ENCODE measurements around the gene ATP2A2. TPM values are rescaled to one million over a fixed set of nuclear protein-coding genes. Genes with fewer than 3 reads are reported as not detected.

ATP2A2 gene
- total RNA-seq, 1 experiment from 2014 or later: 239 TPM

GRCh38 chr12:110307372-110307771 lies 26.3 kb downstream of the ATP2A2 start:
- Histone ChIP-seq H2AFZ (ENCODE audit: low read depth, low read length, poor library complexity, severe bottlenecking) (no peak overlapping the region), H3K4me2 (ENCODE audit: low read length) (no peak overlapping the region), H3K9me3 (ENCODE audit: control insufficient read depth in 1 of 2, insufficient read depth in 1 of 2, low read depth in 1 of 2, low read length in 2 of 2) (no peaks in the 10 kb centered on the region), H3K4me3 (replicated peaks in 1 of 2; ENCODE audit: low read depth in 1 of 2, low read length in 2 of 2) (no peak overlapping the region), H3K27ac (ENCODE audit: low read depth, low read length) (no peak overlapping the region), H3K79me2 (ENCODE audit: insufficient read depth, low read length) (peaks cover 100% of the 10 kb centered on the region), H4K20me1 (ENCODE audit: insufficient read depth) (peaks cover 48% of the 10 kb centered on the region; the same call in 1 of the 2 replicates), H3K9me2 (ENCODE audit: insufficient read depth) (no peaks in the 10 kb centered on the region), H3K4me1 (ENCODE audit: control insufficient read depth in 1 of 2, insufficient read depth in 2 of 2, low read length in 2 of 2) (0 out of 4 replicates have a peak, but pooled peaks cover 0 to 6% of the 10 kb centered on the region in 2 experiments), H3K27me3 (ENCODE audit: insufficient read depth, low read length) (no peaks in the 10 kb centered on the region), H3K9ac (ENCODE audit: low read length) (no peak overlapping the region), H3K36me3 (ENCODE audit: control insufficient read depth in 1 of 2, insufficient read depth in 2 of 2, low read length in 2 of 2) (peaks cover 15 to 43% of the 10 kb centered on the region in 2 experiments; a peak in 3 of 4 replicates)
- intact Hi-C loops (cut with micrococcal nuclease): no loop called here
- no peak for ATAC-seq
- TF ChIP-seq MAX (IDR thresholded peaks at IDR 0.05) (no peak), REST (IDR thresholded peaks at IDR 0.05; ENCODE audit: low read depth) (no peak), POLR2A (IDR thresholded peaks at IDR 0.05; ENCODE audit: borderline replicate concordance, extremely low read depth, insufficient read depth, insufficient read length) (no peak), FOSL1 (IDR thresholded peaks at IDR 0.05; ENCODE audit: low read depth) (no peak)
- ChIA-PET POLR2A (no interaction called here), CTCF (no interaction called here), RAD21 (ENCODE audit: low non-redundant PET in 1 of 2, low total read pairs in 2 of 2, uncharacterized antibody in 2 of 2, unreplicated experiment in 2 of 2) (no interaction called here)
- BruUV-seq (replicated peaks): no TSS peak
- DNase-seq (ENCODE audit: low read depth, low spot score): no peak

GRCh38 chr12:110310763-110311162 lies 29.7 kb downstream of the ATP2A2 start:
- no peak overlapping the region for H2AFZ ChIP-seq (ENCODE audit: low read depth, low read length, poor library complexity, severe bottlenecking)
- peaks cover 0 to 17% of the 10 kb centered on the region in 2 experiments; a peak in 2 of 4 replicates for H3K4me1 ChIP-seq (ENCODE audit: control insufficient read depth in 1 of 2, insufficient read depth in 2 of 2, low read length in 2 of 2)
- peaks cover 7 to 23% of the 10 kb centered on the region in 2 experiments; a peak in 3 of 4 replicates for H3K36me3 ChIP-seq (ENCODE audit: control insufficient read depth in 1 of 2, insufficient read depth in 2 of 2, low read length in 2 of 2)
- ChIA-PET CTCF (no interaction called here), RAD21 (ENCODE audit: low non-redundant PET in 1 of 2, low total read pairs in 2 of 2, uncharacterized antibody in 2 of 2, unreplicated experiment in 2 of 2) (no interaction called here), POLR2A (no interaction called here)
- intact Hi-C loops (cut with micrococcal nuclease): no loop called here
- H3K4me2 ChIP-seq (ENCODE audit: low read length): no peak overlapping the region
- peaks cover 100% of the 10 kb centered on the region for H3K79me2 ChIP-seq (ENCODE audit: insufficient read depth, low read length)
- BruUV-seq (replicated peaks): no TSS peak
- H3K9ac ChIP-seq (ENCODE audit: low read length): no peak overlapping the region
- no peak overlapping the region for H3K27ac ChIP-seq (ENCODE audit: low read depth, low read length)
- no peak for DNase-seq (ENCODE audit: low read depth, low spot score)
- no peaks in the 10 kb centered on the region for H3K9me2 ChIP-seq (ENCODE audit: insufficient read depth)
- no peak for TF ChIP-seq TCF7L2 (IDR thresholded peaks at IDR 0.05; ENCODE audit: borderline replicate concordance, extremely low read depth, insufficient read depth, insufficient read length)
- no peak for TF ChIP-seq RAD21 (IDR thresholded peaks at IDR 0.05; ENCODE audit: low read depth)
- TF ChIP-seq EZH2phosphoT487 (IDR thresholded peaks at IDR 0.05; ENCODE audit: borderline replicate concordance): no peak
- no peak for TF ChIP-seq EZH2 (IDR thresholded peaks at IDR 0.05)
- TF ChIP-seq CBX3 (IDR thresholded peaks at IDR 0.05; ENCODE audit: low read depth): no peak
- TF ChIP-seq SIN3A (IDR thresholded peaks at IDR 0.05; ENCODE audit: low read depth): no peak
- no peak for TF ChIP-seq FOSL1 (IDR thresholded peaks at IDR 0.05; ENCODE audit: low read depth)
- no peak for TF ChIP-seq POLR2A (IDR thresholded peaks at IDR 0.05; ENCODE audit: borderline replicate concordance, extremely low read depth, insufficient read depth, insufficient read length)
- TF ChIP-seq ZFX (IDR thresholded peaks at IDR 0.05): no peak
- TF ChIP-seq ATF3 (IDR thresholded peaks at IDR 0.05): no peak
- no peak for TF ChIP-seq SP1 (IDR thresholded peaks at IDR 0.05; ENCODE audit: low read depth)
- TF ChIP-seq ZBTB33 (IDR thresholded peaks at IDR 0.05; ENCODE audit: extremely low read depth, insufficient replicate concordance, low read length): no peak
- TF ChIP-seq EGR1 (IDR thresholded peaks at IDR 0.05; ENCODE audit: low read depth): no peak
- TF ChIP-seq SRF (IDR thresholded peaks at IDR 0.05; ENCODE audit: low read depth): no peak
- H4K20me1 ChIP-seq (ENCODE audit: insufficient read depth): peaks cover 33% of the 10 kb centered on the region; the same call in 1 of the 2 replicates
- H3K27me3 ChIP-seq (ENCODE audit: insufficient read depth, low read length): no peaks in the 10 kb centered on the region
- H3K9me3 ChIP-seq (ENCODE audit: control insufficient read depth in 1 of 2, insufficient read depth in 1 of 2, low read depth in 1 of 2, low read length in 2 of 2): no peaks in the 10 kb centered on the region
- no peak overlapping the region for H3K4me3 ChIP-seq (replicated peaks in 1 of 2; ENCODE audit: low read depth in 1 of 2, low read length in 2 of 2)
- no peak for ATAC-seq
